GM19328 (cell line): ENCODE data around the gene DTX2.
A peak's percentile ranks its signal among the peaks of the same experiment; 100 is the strongest.
"Not testable (repeated sequence)": the region's sequence is repeated elsewhere in the genome, so short reads cannot be mapped to it uniquely, and the experiment has no call there.

Experiments
- ATAC-seq: cut with Tn5 transposase; IDR thresholded peaks from one replicate; pipeline ENCODE4 v1.9.1; 2021; ENCODE audit warnings: mild to moderate bottlenecking, moderate library complexity; ENCODE audit not compliant: unreplicated experiment

The DTX2 gene

DNA sequence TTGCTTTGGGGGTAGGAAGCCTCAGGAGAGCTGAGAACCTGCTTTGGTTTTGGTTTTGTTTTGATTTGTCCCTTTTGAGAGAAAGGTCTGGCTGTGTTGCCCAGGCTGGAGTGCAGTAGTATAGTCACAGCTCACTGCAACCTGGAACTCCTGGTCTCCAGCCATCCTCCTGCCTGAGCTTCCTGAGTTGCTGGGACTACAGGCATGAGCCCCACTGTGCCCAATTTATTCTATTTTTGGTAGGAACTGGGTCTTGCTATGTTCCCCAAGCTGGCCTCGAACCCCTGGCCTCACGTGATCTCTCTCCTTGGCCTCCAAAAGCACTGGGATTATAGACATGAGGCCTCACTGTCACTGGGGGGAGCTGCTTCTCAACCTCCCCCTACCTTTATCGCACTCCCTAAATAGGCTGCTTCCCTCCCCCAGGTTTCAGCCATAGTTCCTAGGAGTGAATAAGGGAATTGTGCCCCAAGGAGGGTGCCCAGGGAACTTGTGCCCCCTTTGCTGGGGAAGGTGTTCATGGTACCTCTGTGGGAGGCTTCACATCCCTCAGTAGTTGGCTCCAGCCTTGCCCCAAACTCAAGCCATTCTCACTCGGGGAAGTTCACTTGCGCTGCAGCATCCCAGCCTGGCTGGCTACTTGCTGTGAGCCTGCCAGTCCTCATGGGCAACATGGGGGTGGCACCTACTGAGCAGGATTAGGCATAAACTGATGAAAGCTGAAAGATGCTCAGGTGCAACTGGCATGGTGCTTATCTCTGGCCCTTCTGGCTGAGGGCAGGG, 18.7 kb upstream of the DTX2 start:
- ATAC-seq: not testable (repeated sequence)

DNA sequence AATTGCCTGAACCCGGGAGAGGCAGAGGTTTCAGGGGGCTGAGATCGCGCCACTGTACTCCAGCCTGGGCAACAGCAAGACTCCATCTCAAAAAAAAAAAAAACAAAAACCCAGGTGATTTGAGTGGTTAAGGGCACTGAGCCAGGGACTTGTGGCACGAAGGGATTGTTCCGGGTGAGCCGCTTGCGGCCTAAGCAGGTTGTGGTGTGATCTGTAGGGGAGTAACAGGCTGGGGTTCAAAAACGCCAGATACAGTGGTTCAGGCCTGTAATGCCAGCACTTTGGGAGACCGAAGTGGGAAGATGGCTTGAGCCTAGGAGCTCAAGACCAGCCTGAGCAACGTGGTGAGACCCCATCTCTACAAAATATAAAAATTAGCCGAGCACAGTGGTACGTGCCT, 17.7 kb upstream of the DTX2 start:
- ATAC-seq: not testable (repeated sequence)

DNA sequence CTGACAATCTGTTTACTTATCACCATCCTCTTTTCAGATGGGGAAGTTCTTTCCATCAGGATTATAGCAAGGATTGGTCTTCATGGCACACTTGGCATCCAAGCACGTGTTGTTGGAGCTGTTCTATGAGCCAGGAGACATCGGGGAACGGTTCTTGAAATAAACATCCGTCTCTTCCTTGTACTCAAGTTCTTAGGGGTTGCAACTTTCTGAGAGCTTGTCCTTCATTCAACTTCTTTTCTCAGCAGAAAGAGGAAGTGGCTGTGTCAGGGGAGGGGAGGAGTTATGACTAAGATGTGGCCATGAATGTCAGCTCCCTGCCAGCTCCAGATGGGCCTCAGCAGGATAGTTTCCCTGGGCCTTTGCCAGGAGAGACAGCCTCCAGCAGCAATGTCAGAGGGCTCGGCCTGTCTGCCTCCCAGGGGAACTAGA, 15.9 kb upstream of the DTX2 start:
- peak; percentile 70 for ATAC-seq

DNA sequence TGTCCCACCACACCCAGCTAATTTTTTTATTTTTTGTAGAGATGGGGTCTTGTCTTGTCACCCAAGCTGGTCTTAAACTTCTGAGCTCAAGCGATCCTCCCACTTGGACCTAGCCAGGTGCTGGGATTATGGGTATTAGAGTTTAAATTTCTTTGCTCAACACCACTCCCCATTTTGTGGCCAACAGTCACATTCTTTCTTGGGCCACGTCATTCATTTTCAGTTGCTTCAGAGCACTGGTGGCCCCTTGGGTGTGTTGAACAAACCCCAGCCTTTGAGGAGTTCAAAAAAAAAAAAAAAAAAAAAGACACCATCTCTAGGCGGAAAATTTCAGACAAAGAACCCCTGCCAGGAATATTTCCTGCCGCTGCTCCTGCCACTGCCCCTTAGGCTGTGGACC, 4.5 kb upstream of the DTX2 start:
- ATAC-seq: not testable (repeated sequence)

DNA sequence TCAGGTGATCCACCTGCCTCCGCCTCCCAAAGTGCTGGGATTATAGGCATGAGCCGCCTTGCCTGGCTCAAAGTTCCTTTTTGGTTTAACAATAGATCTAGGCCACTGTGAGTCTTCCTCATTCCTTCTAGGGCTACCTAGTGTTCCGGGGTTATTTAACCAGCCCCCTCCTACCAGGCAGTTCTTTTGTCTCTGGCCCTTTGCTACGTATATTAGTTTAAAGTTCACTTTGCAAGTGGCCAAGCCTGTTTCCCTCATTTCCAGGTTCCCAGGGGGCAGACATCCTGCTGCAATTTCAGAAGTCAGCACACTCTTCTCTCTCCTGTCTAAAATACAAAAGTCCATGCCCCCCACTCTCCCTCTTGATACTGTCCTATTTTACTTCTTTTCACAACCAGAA, 3.0 kb upstream of the DTX2 start:
- ATAC-seq: not testable (repeated sequence)

DNA sequence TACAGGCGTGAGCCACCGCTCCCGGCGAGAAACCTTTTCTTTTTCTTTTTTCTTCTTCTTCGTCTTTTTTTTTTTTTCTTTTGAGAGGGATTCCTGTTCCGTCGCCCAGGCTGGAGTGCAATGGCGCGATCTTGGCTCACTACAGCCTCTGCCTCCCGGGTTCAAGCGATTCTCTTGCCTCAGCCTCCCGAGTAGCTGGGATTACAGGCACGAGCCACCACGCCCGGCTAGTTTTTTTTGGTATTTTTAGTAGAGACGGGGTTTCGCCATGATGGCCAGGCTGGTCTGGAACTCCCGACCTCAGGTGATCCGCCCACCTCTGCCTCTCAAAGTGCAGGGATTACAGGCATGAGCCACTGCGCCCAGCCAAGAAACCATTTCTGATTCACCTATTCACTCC, 742 bp upstream of the DTX2 start:
- not testable (repeated sequence) for ATAC-seq

DNA sequence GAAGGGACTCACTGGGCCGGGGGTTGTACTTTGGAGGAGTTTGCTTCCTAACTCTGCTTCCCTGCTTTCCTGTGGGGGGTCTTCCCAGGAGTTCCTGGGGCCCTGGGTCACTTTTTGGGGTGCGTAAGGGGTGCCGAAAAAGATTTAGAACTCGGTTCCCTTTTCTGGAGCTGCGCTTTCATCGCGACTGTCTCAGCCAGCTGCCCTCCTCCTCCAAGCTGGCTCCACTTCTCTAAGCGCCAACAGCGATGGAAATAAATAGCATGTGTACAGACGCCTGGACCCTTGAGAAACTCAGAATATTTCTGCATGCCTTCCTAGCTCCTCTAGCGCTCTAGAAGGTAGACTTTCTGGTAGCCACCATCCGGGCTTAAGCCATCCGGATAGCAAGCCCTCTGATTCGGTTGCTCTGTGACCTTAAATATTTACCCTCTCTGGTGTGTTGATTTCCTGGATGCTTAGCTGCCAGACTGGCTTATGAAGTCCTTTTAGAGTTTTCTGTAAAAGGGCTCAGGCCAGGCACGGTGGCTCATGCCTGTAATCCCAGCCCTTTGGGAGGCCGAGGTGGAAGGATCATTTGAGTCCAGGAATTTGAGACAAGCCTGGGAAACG, 868 bp downstream of the DTX2 start:
- not testable (repeated sequence) for ATAC-seq

DNA sequence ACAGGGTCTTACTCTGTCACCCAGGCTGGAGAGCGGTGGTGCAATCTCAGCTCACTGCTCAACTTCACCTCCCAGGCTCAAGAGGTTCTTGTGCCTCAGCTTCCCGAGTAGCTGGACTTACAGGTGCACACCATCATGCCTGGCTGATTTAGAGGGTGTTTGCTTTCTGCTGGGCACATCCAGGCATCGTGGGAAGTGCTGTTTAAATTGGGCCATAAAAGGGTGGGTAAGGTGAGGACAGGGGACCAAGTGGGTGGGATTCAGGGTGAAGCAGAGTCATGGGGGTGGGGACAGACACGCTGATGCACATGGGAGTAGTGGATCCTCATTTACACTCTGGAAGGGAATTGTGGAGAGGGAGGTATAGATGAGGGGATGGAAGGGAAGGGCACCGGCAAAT, 3.5 kb downstream of the DTX2 start:
- ATAC-seq: not testable (repeated sequence)

DNA sequence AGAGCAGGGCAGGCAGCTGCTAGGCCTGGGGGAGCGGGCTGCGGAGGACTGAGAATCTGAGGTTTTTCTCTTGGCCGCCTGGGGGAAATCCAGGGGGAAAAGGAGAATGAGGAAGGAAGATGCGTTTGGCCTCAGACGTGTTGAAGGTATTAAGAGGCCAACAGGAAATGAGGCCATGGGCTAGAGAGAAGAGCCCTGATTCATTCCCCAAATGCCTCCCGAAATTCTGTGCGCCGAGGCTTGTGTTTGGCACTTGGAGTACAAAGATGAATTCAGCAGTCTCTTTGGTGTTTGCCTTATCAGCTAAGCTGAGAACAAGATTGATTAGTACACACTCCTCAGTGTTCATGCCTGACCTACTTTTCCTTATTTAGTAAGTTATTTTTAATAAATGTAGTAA, 4.4 kb downstream of the DTX2 start:
- ATAC-seq: not testable (repeated sequence)

DNA sequence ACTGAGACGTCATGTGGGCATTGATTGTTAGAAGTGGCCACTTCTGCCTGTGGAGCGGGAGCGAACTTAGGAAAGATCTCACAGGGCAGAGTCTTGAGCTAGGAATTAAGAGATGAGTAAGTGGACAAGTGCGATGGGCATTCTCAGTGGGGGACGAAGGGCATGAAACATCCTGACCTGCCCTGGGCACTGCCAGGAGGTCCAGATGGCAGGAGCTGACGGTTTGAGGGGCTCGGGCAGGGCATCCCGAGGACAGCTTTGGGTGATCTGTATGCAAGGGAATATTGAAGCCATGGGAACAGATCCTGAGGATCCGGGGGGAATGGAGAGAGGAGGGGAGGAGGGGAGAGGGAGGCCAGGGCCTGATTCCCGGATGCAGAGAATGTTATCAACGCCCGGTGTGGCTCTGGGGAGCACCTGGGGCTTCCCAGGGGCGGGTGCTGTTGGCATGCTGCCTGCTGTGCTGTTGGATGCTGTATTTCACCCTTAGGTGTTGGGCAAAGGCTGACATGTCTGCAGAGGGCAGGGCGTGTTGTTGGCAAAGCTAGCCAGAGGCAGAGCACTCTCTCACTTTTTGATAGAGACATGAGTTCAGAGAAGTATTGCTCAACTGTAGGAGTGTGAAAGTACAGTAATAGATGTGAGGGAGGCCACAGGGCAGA, 6.4 kb downstream of the DTX2 start:
- not testable (repeated sequence) for ATAC-seq

DNA sequence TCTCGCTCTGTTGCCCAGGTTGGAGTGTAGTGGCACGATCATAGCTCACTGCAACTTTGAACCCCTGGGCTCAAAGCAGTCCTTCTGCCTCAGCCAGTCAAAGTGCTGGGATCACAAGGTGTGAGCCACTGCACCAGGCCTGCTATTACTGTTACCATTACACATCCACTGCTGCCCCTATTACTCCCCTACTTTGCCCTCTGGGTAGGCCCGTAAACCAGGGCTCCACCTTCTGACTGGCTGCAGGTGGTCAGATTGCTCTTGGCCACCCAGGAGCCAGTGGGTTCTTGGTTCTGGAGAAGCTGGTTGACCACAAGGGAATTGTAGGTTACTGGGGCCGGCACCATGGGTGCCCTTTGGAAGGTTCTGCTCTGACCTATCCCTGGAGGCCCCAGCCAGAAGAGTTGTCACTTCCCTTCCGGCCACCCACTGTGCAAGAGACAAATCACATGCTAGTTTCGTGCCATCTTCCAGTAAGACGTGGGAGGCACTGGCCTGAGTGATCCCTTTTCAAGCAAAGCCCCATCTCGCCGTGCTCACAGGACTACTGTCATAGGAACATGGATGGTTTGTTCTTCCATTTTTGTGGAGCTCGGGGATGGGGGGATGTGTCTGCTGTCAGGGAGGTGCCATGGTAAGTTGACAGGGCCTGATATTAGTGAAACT, 10.2 kb downstream of the DTX2 start:
- not testable (repeated sequence) for ATAC-seq

DNA sequence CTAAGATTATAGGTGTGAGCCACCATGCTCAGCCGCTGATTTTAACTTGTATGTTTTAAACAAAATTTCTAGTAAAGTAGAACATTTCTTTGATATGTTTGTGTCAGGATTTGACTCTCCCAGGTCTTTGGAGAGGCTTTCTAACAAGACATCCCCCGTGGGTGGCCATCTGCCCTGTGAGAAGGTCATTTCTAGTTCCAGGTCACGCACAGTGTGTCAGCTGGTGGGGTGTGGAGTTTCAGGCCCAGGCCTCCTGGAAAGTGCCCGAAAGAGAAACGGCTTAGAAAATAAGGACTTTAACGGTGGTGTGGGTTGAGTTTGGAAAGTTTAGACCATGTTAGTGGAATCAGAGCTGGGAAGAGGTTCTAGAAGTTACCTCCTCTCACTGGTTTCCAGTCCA, 11.6 kb downstream of the DTX2 start:
- ATAC-seq: not testable (repeated sequence)

DNA sequence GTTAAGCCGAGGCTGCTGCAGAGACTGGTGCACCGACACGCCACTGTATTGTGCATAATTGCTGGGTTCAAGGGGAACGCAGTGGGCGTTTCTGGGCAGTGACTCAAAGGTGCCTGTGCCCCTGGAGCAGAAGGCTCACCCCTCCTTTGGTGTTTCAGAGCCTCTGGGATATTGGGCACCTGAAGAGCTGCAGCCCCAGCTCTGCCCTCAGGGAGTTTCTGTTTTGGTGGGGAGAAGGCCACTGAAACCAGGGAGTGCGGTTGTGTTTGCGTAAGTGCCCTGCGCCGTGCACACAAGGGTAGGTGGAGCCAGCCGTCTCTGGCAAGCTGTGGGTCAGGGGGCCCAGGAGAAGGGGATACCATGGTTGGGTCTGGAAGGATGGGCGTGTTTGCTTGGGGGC, 14.8 kb downstream of the DTX2 start:
- ATAC-seq: not testable (repeated sequence)

DNA sequence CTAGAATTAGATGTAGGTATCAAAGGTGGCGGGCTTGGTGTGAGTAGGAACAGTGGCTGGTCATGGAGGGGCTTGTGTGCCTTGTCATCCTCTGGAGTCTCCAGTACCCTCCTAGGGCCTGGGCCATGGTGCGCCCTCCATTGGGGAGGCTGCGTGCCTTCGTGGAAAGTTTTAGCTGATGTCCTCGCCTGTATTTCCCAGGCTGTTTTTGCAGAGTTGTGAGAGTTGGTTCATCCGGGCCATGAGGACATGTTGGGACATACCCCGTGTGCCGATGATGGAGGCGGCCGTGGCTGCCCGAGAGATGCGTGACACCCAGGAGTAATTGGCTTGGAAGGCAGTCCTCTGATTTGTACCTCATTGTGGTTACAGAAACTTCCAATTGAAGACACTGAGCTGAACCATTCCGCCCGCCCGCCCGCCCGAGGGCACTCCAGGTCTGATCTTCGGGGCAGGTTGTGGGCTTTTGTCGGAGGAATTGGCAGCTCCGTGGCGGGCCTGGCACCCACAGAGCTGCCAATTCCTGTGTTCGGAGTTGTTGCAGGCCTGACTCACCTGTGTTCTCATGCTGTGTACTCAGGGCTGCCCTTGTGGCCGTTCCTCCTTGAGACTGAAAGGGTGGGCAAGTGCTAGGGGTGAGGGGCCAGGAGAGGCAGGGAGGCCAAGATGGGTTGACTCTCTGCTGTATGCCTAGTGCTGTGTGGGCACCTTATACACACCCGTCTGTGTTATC, 15.4 kb downstream of the DTX2 start:
- not testable (repeated sequence) for ATAC-seq

DNA sequence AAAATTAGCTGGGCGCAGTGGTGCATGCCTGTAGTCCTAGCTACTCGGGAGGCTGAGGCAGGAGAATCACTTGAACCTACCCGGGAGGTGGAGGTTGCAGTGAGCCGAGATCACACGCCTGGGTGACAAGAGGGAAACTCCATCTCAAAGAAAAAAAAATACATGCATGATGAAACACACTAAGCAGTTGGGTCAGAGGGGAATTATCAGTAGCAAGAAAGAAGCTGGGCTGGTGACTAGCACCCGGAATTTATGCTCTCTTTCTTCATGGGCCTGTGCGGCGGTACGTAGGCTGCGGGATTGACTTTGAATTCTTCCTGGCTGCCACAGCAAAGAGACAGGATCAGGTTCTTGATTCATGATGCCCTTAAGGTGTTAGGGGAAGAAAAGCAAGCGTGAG, 18.1 kb downstream of the DTX2 start:
- not testable (repeated sequence) for ATAC-seq

DNA sequence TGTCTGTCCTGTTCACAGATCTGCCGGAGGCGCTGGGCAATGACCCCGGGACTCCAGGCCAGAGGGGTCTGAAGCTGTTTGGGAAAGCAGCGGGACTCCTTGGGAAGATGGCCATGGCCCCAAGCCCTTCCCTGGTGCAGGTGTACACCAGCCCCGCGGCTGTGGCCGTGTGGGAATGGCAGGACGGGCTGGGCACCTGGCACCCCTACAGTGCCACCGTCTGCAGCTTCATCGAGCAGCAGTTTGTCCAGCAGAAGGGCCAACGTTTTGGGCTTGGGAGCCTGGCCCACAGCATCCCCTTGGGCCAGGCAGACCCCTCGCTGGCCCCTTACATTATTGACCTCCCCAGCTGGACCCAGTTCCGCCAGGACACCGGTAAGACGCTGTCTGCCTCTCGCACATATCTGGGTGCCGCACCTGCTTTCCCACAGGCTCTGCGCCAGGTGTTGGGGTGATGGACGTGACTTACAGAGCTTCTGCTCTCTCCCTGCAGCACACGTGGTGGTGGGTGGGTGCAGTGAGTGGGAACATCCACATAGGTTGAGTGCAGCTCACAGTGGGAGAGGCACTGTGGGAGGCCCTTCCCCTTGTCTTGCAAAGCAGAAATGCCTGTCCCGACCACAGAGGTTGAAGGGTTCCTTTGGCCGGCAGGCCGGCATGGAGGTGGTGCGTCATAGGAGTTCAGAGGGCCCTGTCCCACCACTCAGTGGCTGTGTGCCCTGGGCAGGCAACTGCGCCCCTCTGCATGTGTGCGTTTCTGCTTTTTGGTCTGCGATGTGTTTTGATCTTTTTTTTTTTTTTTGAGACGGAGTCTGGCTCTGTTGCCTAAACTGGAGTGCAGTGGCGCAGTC, 19.1 kb downstream of the DTX2 start:
- not testable (repeated sequence) for ATAC-seq

DNA sequence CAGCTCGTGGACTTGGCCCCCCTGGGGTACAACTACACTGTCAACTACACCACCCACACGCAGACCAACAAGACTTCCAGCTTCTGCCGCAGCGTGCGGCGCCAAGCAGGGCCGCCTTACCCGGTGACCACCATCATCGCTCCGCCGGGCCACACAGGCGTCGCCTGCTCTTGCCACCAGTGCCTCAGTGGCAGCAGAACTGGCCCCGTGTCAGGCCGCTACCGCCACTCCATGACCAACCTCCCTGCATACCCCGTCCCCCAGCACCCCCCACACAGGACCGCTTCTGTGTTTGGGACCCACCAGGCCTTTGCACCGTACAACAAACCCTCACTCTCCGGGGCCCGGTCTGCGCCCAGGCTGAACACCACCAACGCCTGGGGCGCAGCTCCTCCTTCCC, 21.2 kb downstream of the DTX2 start:
- ATAC-seq: not testable (repeated sequence)

DNA sequence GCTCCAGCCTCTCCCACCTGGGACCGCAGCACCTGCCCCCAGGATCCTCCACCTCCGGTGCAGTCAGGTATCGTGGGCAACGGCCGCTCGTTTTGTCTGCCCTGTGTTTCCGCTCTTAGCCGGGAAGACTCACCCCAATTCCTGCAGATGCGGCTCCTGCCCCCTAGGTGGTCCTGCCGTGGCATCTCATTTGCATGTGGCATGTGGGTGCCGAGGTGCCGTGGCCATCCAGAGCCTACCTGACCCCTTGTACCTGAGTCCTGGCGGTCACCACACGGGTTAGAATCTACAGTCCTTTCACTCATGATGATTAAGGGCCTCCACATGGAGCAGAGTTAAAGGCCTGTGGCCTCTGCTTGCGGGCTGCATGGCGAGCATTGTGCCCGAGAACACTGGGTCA, 21.6 kb downstream of the DTX2 start:
- ATAC-seq: not testable (repeated sequence)

DNA sequence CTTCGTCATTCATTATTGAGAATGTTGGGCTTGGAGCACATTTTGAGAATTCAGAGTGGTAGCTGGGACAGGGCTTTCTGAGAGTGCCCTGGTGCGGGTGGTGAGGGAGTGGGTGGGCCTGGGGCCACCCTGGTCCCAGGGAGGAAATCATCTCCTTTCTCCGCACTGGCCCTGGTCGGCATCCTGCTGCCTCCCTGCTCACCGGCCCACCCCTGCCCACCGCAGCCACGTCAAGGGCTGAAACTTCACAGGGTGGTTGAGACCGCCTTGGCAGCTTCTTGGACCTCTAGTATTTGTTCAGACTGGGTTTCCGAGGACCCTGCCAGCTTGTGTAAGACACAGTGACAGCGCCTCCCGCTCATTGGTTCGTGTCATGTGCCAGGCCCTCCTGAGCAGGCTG, 22.9 kb downstream of the DTX2 start:
- ATAC-seq: not testable (repeated sequence)
